K562 (cell line): ENCODE measurements around the gene NR5A1. TPM values are rescaled to one million over a fixed set of nuclear protein-coding genes. Genes with fewer than 3 reads are reported as not detected.
A peak's percentile ranks its signal among the peaks of the same experiment; 100 is the strongest.

Source experiments
- CLOCK ChIP-seq: fragments of 250-450 bp; sonication (Bioruptor Pico); IDR thresholded peaks from 2 replicates; pipeline ENCODE4 v1.4.0; 2020; ENCODE audit warnings: mild to moderate bottlenecking, moderate library complexity, borderline replicate concordance
- CREM ChIP-seq: IDR thresholded peaks from 2 replicates; pipeline ENCODE4 v1.6.1; 2014; ENCODE audit warnings: antibody characterized with exemption, low read depth
- CXXC5 ChIP-seq: fragments of 250-450 bp; sonication (Bioruptor Pico); IDR thresholded peaks from 2 replicates; pipeline ENCODE4 v1.8.0; 2022; ENCODE audit warnings: inconsistent platforms, mild to moderate bottlenecking, moderate library complexity
- GTF3C2 ChIP-seq: IDR thresholded peaks from 3 replicates; pipeline ENCODE4 v1.6.1; 2011; ENCODE audit warnings: borderline replicate concordance, mild to moderate bottlenecking, moderate library complexity; ENCODE audit not compliant: insufficient read length; ENCODE audit errors: extremely low read depth
- HNRNPUL1 ChIP-seq: fragments of 200-400 bp; formaldehyde crosslinking; IDR thresholded peaks from 2 replicates; pipeline ENCODE4 v1.6.1; 2017; ENCODE audit warnings: low read length
- MAZ ChIP-seq, 2 experiments: fragments of 450-650 bp in 1 of 2; sonication (generic) in 1 of 2; formaldehyde crosslinking; IDR thresholded peaks in 1 of 2; conservative IDR thresholded peaks in 1 of 2; 2 replicates each; pipeline versions ENCODE4 v1.4.0 to v1.5.0; 2020; ENCODE audit warnings: mild to moderate bottlenecking in 1 of 2, missing genetic modification reagents in 1 of 2
- NCOR1 ChIP-seq: fragments of 450-650 bp; IDR thresholded peaks from 2 replicates; pipeline ENCODE4 v1.6.1; 2016; ENCODE audit warnings: mild to moderate bottlenecking, moderate library complexity
- SIX5 ChIP-seq, 2 experiments: IDR thresholded peaks; 2 replicates each; pipeline ENCODE4 v1.6.1; 2011; ENCODE audit warnings: low read length in 2 of 2, borderline replicate concordance in 1 of 2, low read depth in 1 of 2, mild to moderate bottlenecking in 1 of 2, moderate library complexity in 1 of 2; ENCODE audit not compliant: insufficient read depth in 1 of 2
- TAF9B ChIP-seq: fragments of 450-650 bp; IDR thresholded peaks from 2 replicates; pipeline ENCODE4 v1.6.1; 2018; ENCODE audit warnings: mild to moderate bottlenecking; ENCODE audit not compliant: partially characterized antibody
- TBP ChIP-seq: optimal IDR thresholded peaks from 2 replicates; pipeline ENCODE3; 2011; ENCODE audit warnings: low read depth, low read length, improper control_type of control experiment
- TCF3 ChIP-seq: sonication (generic); formaldehyde crosslinking; IDR thresholded peaks from 2 replicates; pipeline ENCODE4 v1.4.0; 2020; ENCODE audit warnings: mild to moderate bottlenecking, missing genetic modification reagents
- TEAD4 ChIP-seq, 2 experiments: sonication (generic) in 1 of 2; formaldehyde crosslinking in 1 of 2; IDR thresholded peaks; 2 replicates each; pipeline versions ENCODE4 v1.6.1 to v1.8.0; 2012 to 2022; ENCODE audit warnings: borderline replicate concordance in 1 of 2, inconsistent platforms in 1 of 2, low read length in 1 of 2, mild to moderate bottlenecking in 1 of 2, missing genetic modification reagents in 1 of 2
- THRA ChIP-seq: fragments of 450-650 bp; IDR thresholded peaks from 2 replicates; pipeline ENCODE4 v1.6.1; 2017; ENCODE audit warnings: mild to moderate bottlenecking, moderate library complexity
- ZBTB1 ChIP-seq: sonication (generic); formaldehyde crosslinking; IDR thresholded peaks from 2 replicates; pipeline ENCODE4 v1.8.1; 2023; ENCODE audit warnings: missing genetic modification reagents, low read depth, mild to moderate bottlenecking, borderline replicate concordance
- ZBTB7A ChIP-seq: IDR thresholded peaks from 2 replicates; pipeline ENCODE4 v1.6.1; 2011; ENCODE audit warnings: low read depth, mild to moderate bottlenecking, low read length, moderate library complexity, borderline replicate concordance; ENCODE audit not compliant: control insufficient read depth
- ZNF197 ChIP-seq: fragments of 200-800 bp; sonication (Bioruptor generic); IDR thresholded peaks from 2 replicates; pipeline ENCODE4 v1.6.1; 2016; ENCODE audit warnings: low read depth, missing genetic modification characterization, missing compliant biosample characterization
- ZNF212 ChIP-seq: fragments of 450-650 bp; formaldehyde crosslinking; IDR thresholded peaks from 2 replicates; pipeline ENCODE4 v1.4.0; 2020; ENCODE audit warnings: mild to moderate bottlenecking
- ZNF395 ChIP-seq: fragments of 200-800 bp; sonication (Bioruptor generic); IDR thresholded peaks from 2 replicates; pipeline ENCODE4 v1.6.1; 2017; ENCODE audit warnings: missing genetic modification characterization, missing compliant biosample characterization
- polyA plus RNA-seq, 8 experiments: library from polyadenylated mRNA; depleted of rRNA in 4 of 8; stranded (reverse) in 5 of 8; unstranded in 3 of 8; fragments of >200 nt; fragmentation: Nextera tagmentation in 2 of 8; fragmentation: Illumina TruSeq in 1 of 8; extraction: Ambion mirVana in 2 of 8; extraction: Trizol in 1 of 8; gene quantifications; 2 replicates each; pipeline versions ENCODE4 v1.2.1 to v1.2.3, GENCODE V29; 2011 to 2014; ENCODE audit warnings: inconsistent platforms in 1 of 8, missing spikeins in 1 of 8
- total RNA-seq, 7 experiments: library from RNA; depleted of rRNA in 6 of 7; stranded (reverse); fragments of >200 nt in 6 of 7; fragmentation: Illumina TruSeq in 2 of 7; extraction: Trizol in 2 of 7; gene quantifications; 2 replicates each; pipeline versions ENCODE4 v1.2.1 to v1.2.3, GENCODE V29; 2011 to 2021; ENCODE audit warnings: low replicate concordance in 1 of 7

NR5A1 gene
- total and polyA plus RNA-seq, 9 of the 15 experiments (the other 6 are each of a cell fraction or from before 2014, with no cell fraction given), result 0.11 to 0.32 (median 0.20) TPM; not detected in 6

GRCh38 chr9:124512806-124513204, 5.6 kb upstream of the NR5A1 start (continued):
- TF ChIP-seq THRA, result no peak
- 0 out of 2 replicates have a peak, but pooled peaks have one; percentile 33 for TF ChIP-seq TEAD4 (IDR thresholded peaks at IDR 0.05; ENCODE audit: low read length)
- TF ChIP-seq TEAD4 (CRISPR knock-in tag; IDR thresholded peaks at IDR 0.05; ENCODE audit: borderline replicate concordance), result no peak
- TF ChIP-seq TBP, result no peak
- peak; percentile 47; the same call in 1 of the 2 replicates for TF ChIP-seq NCOR1
- TF ChIP-seq ZNF197 (CRISPR knock-in tag), result no peak
- TF ChIP-seq CREM, result no peak
- 0 out of 2 replicates have a peak, but pooled peaks have one; percentile 10 for TF ChIP-seq ZBTB1 (CRISPR knock-in tag)
- TF ChIP-seq ZNF212, result no peak
- no peak for TF ChIP-seq SIX5 (IDR thresholded peaks at IDR 0.05; ENCODE audit: borderline replicate concordance in 1 of 2, insufficient read depth in 1 of 2, low read depth in 1 of 2, low read length in 2 of 2)
- TF ChIP-seq MAZ (CRISPR knock-in tag; conservative IDR thresholded peaks at IDR 0.05 in 1 of 2, IDR thresholded peaks at IDR 0.05 in 1 of 2), result peak in 1 of 2 experiments; percentile 37; a peak in 1 of 4 replicates
- no peak for TF ChIP-seq ZNF395 (CRISPR knock-in tag)
- no peak; the same call in 1 of the 2 replicates for TF ChIP-seq ZBTB7A
- TF ChIP-seq HNRNPUL1, result no peak
- TF ChIP-seq GTF3C2, result no peak
- peak; percentile 63; the same call in 1 of the 2 replicates for TF ChIP-seq TCF3
- TF ChIP-seq CXXC5 (CRISPR knock-in tag), result peak; percentile 24; the same call in 1 of the 2 replicates
- TF ChIP-seq TAF9B, result no peak
- no peak for TF ChIP-seq CLOCK (CRISPR knock-in tag)
